Spleen (tissue), 11 donors: ENCODE data around the gene C11orf24. TPM values are rescaled to one million over a fixed set of nuclear protein-coding genes. Genes with fewer than 3 reads are reported as not detected.

Experiments used
- DNase-seq: peaks from one replicate; pipeline ENCODE4 v3.0.0-alpha.2; 2020
- H3K27ac ChIP-seq, 8 donors: fragments of 200-600 bp; sonication (generic) in 7 of 8; 1 replicate in 4 of 8; 2 replicates in 4 of 8; pipeline versions ENCODE4 v1.5.0 to v1.8.0; 2016 to 2021; ENCODE audit warnings: inconsistent platforms in 4 of 8, mild to moderate bottlenecking in 4 of 8, moderate library complexity in 1 of 8
- H3K27me3 ChIP-seq, 7 donors: fragments of 200-600 bp; sonication (generic) in 6 of 7; replicated peaks in 1 of 7; 1 replicate in 4 of 7; 2 replicates in 3 of 7; pipeline versions ENCODE4 v1.5.0 to v1.8.0; 2016 to 2021; ENCODE audit warnings: inconsistent platforms in 3 of 7, mild to moderate bottlenecking in 1 of 7
- H3K36me3 ChIP-seq, 6 donors: fragments of 200-600 bp; sonication (generic) in 5 of 6; 1 replicate in 4 of 6; 2 replicates in 2 of 6; pipeline versions ENCODE4 v1.5.0 to v1.8.0; 2016 to 2021; ENCODE audit warnings: inconsistent platforms in 2 of 6
- H3K4me1 ChIP-seq, 6 donors: fragments of 200-600 bp; sonication (generic) in 5 of 6; 1 replicate in 3 of 6; 2 replicates in 3 of 6; pipeline versions ENCODE4 v1.5.0 to v1.8.0; 2016 to 2021; ENCODE audit warnings: inconsistent platforms in 3 of 6
- H3K4me3 ChIP-seq, 8 donors: fragments of 200-600 bp; sonication (generic) in 7 of 8; 1 replicate in 4 of 8; 2 replicates in 4 of 8; pipeline versions ENCODE4 v1.5.0 to v1.8.0; 2016 to 2021; ENCODE audit warnings: inconsistent platforms in 4 of 8, mild to moderate bottlenecking in 4 of 8, moderate library complexity in 2 of 8
- H3K9me3 ChIP-seq, 8 donors: fragments of 200-600 bp; sonication (generic) in 7 of 8; 1 replicate in 4 of 8; 2 replicates in 4 of 8; pipeline versions ENCODE4 v1.5.0 to v1.8.0; 2016 to 2021; ENCODE audit warnings: inconsistent platforms in 4 of 8
- POLR2A ChIP-seq, 3 donors: fragments of 450-650 bp; IDR thresholded peaks; one replicate each; pipeline ENCODE4 v1.5.1; 2017; ENCODE audit warnings: antibody characterized with exemption in 3 of 3, mild to moderate bottlenecking in 1 of 3
- POLR2AphosphoS5 ChIP-seq, 3 donors: sonication (generic); formaldehyde crosslinking; IDR thresholded peaks; one replicate each; pipeline ENCODE4 v1.5.1; 2017; ENCODE audit warnings: antibody characterized with exemption in 3 of 3
- WGBS, 5 donors: extraction: QIAGEN DNeasy Blood & Tissue Kit in 3 of 5; methylation state at CpG; one replicate each; pipeline versions ENCODE4 v1.1.5 to v1.1.7; 2013 to 2018; 5-methylcytosine and 5-hydroxymethylcytosine counted together
- intact Hi-C: fragments of 100-400 bp; cut with DNase I; formaldehyde crosslinking; loops from one replicate; pipeline ENCODE4 v1.15.0; 2023; ENCODE audit warnings: low total_unique reads
- polyA plus RNA-seq, 3 donors: library from polyadenylated mRNA; stranded (reverse); fragments of 200-250 nt; gene quantifications; one replicate each; pipeline ENCODE4 v1.2.1, GENCODE V29; 2013
- total RNA-seq, 7 donors: library from RNA; depleted of rRNA in 3 of 7; stranded (reverse); fragments of >200 nt in 3 of 7; fragmentation: NEBNext Ultra II Directional in 4 of 7; extraction: Animal tissue kit (Norgen Biotek cat#: 25700) in 4 of 7; gene quantifications; one replicate each; pipeline versions ENCODE4 v1.1.0 to v1.2.1, GENCODE V29; 2016 to 2021
- TF ChIP-seq, protein P1 (sequence below), 11 experiments: fragments of 200-600 bp in 7 of 11; fragments of 450-650 bp in 4 of 11; sonication (generic) in 4 of 11; IDR thresholded peaks in 8 of 11; conservative IDR thresholded peaks in 3 of 11; 1 replicate in 7 of 11; 2 replicates in 4 of 11; pipeline versions ENCODE4 v1.4.0 to v1.8.0; 2016 to 2021; ENCODE audit warnings: antibody characterized with exemption in 11 of 11, inconsistent platforms in 4 of 11, mild to moderate bottlenecking in 1 of 11
- donor health status: healthy with polysubstance abuse.
- donor health status: DM: no; HTN: no; CAD: no; lungs with moderate emphysema.
- donor health status: DM: no; HTN: no; CAD: no.
- donor health status: Bipolar disorder and iron deficiency.
- donor health status: healthy.
- donor health status: DM: no; HTN: no; CAD: no.
- donor health status: DM: yes; HTN: yes; CAD: no.

Gene C11orf24
- total and polyA plus RNA-seq, 10 donors, result 15.9 to 36.0 (median 24.2) TPM

DNA sequence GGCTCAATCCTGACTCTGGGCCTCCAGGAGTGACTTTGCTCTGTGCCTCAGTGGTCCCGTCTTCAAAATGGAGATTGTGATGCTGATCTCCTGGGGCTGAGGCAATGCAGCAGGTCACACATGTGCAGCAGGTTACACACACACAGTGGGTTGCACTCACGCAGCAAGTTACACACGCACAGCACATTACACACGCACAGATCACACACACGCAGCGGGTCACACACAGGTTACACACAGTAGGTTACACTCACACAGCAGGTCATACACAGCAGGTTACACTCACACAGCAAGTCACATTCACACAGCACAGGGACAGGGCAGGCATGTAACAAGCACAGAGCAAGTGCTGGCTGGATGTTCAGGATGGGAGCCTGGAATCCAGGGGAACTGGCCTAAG lies 11.3 kb downstream of the C11orf24 start:
- Histone ChIP-seq H3K27me3 (no peaks in the 10 kb centered on the region), H3K9me3 (no peaks in the 10 kb centered on the region), H3K36me3 (peaks cover 0 to 52% (median 37%) of the 10 kb centered on the region in 6 donors), H3K27ac (no peak overlapping the region), H3K4me3 (no peak overlapping the region), H3K4me1 (peaks cover 0 to 27% (median 15%) of the 10 kb centered on the region in 6 donors)
- DNase-seq, result no peak
- TF ChIP-seq, protein P1, sequence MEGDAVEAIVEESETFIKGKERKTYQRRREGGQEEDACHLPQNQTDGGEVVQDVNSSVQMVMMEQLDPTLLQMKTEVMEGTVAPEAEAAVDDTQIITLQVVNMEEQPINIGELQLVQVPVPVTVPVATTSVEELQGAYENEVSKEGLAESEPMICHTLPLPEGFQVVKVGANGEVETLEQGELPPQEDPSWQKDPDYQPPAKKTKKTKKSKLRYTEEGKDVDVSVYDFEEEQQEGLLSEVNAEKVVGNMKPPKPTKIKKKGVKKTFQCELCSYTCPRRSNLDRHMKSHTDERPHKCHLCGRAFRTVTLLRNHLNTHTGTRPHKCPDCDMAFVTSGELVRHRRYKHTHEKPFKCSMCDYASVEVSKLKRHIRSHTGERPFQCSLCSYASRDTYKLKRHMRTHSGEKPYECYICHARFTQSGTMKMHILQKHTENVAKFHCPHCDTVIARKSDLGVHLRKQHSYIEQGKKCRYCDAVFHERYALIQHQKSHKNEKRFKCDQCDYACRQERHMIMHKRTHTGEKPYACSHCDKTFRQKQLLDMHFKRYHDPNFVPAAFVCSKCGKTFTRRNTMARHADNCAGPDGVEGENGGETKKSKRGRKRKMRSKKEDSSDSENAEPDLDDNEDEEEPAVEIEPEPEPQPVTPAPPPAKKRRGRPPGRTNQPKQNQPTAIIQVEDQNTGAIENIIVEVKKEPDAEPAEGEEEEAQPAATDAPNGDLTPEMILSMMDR (IDR thresholded peaks at IDR 0.05 in 8 of 11, conservative IDR thresholded peaks at IDR 0.05 in 3 of 11), result no peak
- TF ChIP-seq POLR2A (IDR thresholded peaks at IDR 0.05) (no peak), POLR2AphosphoS5 (IDR thresholded peaks at IDR 0.05) (no peak)
- 93 to 97% (median 96%) methylated on average over 5 to 6 of the region's 6 CpGs for WGBS, 5 donors
- intact Hi-C loops, result no loop called here

- TF ChIP-seq POLR2AphosphoS5 (IDR thresholded peaks at IDR 0.05) (peak in 1 of 3 donors; percentile 49), POLR2A (IDR thresholded peaks at IDR 0.05) (no peak)
- TF ChIP-seq, protein P1 (IDR thresholded peaks at IDR 0.05 in 8 of 11, conservative IDR thresholded peaks at IDR 0.05 in 3 of 11), result no peak
- Histone ChIP-seq H3K27me3 (no peaks in the 10 kb centered on the region), H3K4me1 (peaks cover 0 to 18% (median 10%) of the 10 kb centered on the region in 6 donors), H3K4me3 (no peak overlapping the region), H3K27ac (no peak overlapping the region), H3K9me3 (no peaks in the 10 kb centered on the region), H3K36me3 (peaks cover 0 to 43% (median 34%) of the 10 kb centered on the region in 6 donors)
- intact Hi-C loops, result loop anchor here (5.0 kb wide), 1 partner anchor 188 kb away; no protein-coding TSS in a partner anchor
- WGBS, 5 donors, result 86 to 94% (median 92%) methylated on average over 12 to 15 of the region's 15 CpGs
- DNase-seq, result no peak
These were observed 12.4 kb downstream of the C11orf24 start for GRCh38 chr11:68259122-68259959.

GRCh38 chr11:68258363-68258765 lies 13.4 kb downstream of the C11orf24 start:
- intact Hi-C loops, result loop anchor here (5.0 kb wide), 1 partner anchor 189 kb away; no protein-coding TSS in a partner anchor

DNA sequence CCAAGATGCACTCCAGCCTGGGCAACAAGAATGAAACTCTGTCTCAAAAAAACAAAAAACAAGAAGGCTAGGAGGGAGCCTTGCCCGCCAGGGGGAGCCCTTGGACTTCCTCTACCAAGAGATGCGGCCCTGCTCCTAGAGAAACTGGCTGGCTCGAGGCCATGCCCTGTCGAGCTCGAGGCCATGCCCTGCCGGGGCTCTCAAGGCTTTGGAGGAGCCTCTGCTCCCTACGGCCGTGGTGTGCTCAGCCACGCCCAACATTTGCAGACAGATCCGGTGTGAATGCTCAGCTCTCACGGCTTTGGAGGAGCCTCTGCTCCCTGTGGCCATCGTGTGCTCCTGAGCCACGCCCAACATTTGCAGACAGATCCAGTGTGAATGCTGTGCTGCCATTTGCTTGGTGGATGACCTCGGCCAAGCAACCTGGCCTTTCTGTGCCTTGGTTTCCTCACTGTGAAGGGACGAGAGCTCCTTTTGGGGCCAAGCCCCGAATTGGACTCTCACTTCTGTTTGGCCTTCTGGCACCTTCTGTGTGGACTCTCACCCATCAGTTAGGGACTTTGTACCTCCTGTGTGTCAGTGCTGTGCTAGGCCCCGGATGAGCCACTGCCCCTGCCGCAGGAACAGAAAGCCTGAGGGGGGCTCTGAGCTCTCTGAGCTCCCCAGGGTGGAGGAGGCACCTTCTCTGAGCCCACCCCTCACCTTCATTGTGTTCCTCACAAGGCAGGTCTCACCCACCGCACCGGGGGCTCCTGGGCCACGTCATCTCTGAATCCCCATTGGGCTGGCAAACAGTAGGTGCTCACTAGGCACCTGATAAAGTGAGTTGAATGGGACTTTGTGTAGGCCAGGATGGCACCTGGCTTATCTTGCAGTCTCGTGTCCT lies 14.1 kb downstream of the C11orf24 start:
- WGBS, 5 donors, result 38 to 48% (median 43%) methylated on average over 21 to 22 of the region's 22 CpGs
- no peak overlapping the region for H3K4me3 ChIP-seq

More at GRCh38 chr11:68258363-68258765, 13.4 kb downstream of the C11orf24 start:
- H3K27ac ChIP-seq, result peak overlapping the region in 1 of 8 donors; percentile 6
- DNase-seq, result no peak
- WGBS, 5 donors, result 90 to 94% (median 93%) methylated on average over 13 of the region's 13 CpGs
- no peak overlapping the region for H3K4me3 ChIP-seq
- H3K9me3 ChIP-seq, result no peaks in the 10 kb centered on the region
- peak in 1 of 3 donors; percentile 47 for TF ChIP-seq POLR2AphosphoS5 (IDR thresholded peaks at IDR 0.05)
- no peak for TF ChIP-seq POLR2A (IDR thresholded peaks at IDR 0.05)
- H3K36me3 ChIP-seq, result peaks cover 0 to 34% (median 27%) of the 10 kb centered on the region in 6 donors
- no peaks in the 10 kb centered on the region for H3K27me3 ChIP-seq
- peaks cover 0 to 18% (median 10%) of the 10 kb centered on the region in 6 donors for H3K4me1 ChIP-seq

More for the DNA sequence above, 14.1 kb downstream of the C11orf24 start:
- H3K27me3 ChIP-seq, result no peaks in the 10 kb centered on the region
- TF ChIP-seq, protein P1 (IDR thresholded peaks at IDR 0.05 in 8 of 11, conservative IDR thresholded peaks at IDR 0.05 in 3 of 11), result peak; percentile 67 to 96 (median 87)
- TF ChIP-seq POLR2A (IDR thresholded peaks at IDR 0.05), result no peak
- TF ChIP-seq POLR2AphosphoS5 (IDR thresholded peaks at IDR 0.05), result peak; percentile 55 to 81 (median 67)
- H3K4me1 ChIP-seq, result peaks cover 0 to 18% (median 10%) of the 10 kb centered on the region in 6 donors
- peak; percentile 99 for DNase-seq
- intact Hi-C loops, result loop anchor here (2.0 to 5.0 kb wide), 2 partner anchors 39 to 190 kb away; no protein-coding TSS in a partner anchor
- peak overlapping the region in 3 of 8 donors; percentile 6 to 21 (median 16) for H3K27ac ChIP-seq
- H3K9me3 ChIP-seq, result no peaks in the 10 kb centered on the region
- H3K36me3 ChIP-seq, result peaks cover 0 to 28% (median 21%) of the 10 kb centered on the region in 6 donors
